ENCODE data around the gene KLC1.
"Not testable (repeated sequence)": the region's sequence is repeated elsewhere in the genome, so short reads cannot be mapped to it uniquely, and the experiment has no call there.

Gene KLC1

DNA sequence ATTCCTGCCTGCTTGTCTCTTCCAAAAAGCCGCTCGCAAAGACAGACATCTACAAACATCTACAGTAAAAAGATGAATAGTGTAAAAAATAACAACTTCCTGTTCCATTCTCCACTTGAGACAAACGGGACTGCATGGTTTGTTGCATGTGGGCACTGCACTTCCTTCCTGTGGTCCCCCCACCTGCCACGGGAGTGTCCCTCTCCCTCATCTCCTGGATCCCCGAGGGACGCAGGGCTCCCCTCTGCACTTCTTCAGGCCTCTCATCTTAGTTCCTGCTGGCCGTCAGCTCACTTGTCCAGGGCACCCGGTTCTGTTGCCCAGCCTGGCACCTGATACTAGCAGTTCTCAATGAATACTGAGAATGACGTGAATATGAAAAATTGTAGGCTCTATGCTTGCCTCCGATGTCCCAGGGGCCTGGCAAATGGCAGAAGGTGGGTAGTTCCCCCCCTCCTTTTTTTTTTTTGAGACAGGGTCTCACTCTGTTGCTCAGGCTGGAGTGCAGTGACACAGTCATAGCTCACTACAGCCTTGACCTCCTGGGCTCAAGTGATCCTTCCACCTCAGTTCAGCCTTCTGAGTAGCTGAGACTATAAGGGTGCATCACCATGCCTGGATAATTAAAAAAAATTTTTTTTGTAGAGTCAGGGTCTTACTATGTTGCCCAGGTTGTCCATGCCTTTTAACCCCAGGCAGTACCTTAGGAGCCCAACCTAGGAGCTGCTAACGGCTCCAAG lies 3.5 kb upstream of the KLC1 start:
- DNase-seq, result peak; percentile 50
- no peak for ATAC-seq

DNA sequence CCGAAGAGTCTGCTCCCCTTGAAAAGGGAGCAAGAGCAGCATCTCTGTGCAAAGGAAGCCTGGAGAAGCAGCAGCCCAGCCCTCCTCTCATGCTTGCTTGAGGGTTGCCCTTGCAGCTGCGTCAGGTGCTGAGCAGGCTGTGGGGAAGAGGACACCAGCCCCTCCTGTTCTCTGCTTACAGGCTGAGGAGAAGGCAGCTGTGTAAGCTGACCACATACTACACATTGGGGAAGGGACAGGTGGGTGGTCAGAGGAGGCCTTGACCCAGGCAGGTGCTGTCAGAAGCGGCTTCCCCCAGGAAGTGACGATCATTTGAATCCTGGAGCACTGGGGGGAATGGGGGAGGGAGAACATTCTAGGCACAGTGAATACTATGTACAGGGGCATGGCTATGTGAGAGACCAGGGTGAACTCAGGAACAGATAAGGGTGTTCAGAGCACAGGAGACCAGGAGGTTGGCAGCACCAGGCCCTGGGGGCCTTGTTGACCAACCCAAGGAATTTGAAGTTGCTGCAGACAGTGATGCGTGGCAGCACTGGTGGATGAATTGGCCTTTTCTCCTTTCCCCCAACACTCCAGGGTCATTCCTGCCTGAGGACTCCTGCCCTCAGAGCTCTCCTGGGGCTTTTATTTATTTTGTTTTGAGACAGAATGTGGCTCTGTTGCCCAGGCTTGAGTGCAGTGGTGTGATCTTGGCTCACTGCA lies 2.7 kb upstream of the KLC1 start:
- DNase-seq (no peak), ATAC-seq (no peak)

DNA sequence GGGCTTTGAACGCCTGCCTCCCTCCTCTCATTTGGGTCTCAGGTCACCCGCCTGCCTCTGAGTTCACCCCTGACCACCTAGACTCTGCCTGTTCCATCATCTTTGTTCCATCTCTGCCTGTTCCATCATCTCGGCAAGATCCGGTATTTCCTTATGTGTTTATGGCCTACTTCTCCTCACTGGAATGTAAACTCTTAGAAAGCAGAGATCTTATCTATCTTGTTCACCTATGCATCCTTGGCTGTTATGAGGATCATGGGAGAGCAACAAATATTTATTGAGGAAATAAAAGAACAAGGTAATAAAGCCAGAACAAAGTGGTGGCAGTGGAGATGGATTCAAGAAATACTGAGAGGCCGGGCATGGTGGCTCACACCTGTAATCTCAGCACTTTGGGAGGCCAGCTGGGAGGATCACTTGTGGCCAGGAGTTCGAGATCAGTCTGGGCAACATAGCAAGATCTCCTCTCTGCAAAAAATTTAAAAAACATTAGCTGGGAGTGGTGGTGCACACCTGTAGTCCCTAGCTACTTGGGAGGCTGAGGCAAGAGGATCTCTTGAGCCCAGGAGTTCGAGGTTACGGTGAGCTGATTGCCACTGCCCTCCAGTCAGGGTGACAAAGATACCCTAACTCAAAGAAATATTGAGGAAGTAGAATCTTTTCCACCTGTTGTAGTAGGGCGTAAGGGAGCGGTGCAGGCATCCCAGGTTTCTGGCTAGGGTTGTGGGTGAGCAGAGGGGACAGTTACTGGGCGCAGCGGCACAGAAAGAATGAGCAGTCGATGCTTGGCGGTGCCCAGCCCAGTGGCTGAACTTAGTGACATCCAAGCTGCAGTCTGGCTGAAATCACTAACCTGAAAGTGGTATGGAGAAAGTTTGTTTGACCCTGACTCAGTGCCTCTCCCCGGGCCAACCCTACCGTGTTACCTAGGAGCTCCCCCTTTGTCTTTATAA lies 1.7 kb upstream of the KLC1 start:
- ATAC-seq (no peak), DNase-seq (no peak)

- no peak for ATAC-seq
- peak; percentile 59 for DNase-seq
These were observed 759 bp upstream of the KLC1 start for GRCh38 chr14:103628221-103628683.

DNA sequence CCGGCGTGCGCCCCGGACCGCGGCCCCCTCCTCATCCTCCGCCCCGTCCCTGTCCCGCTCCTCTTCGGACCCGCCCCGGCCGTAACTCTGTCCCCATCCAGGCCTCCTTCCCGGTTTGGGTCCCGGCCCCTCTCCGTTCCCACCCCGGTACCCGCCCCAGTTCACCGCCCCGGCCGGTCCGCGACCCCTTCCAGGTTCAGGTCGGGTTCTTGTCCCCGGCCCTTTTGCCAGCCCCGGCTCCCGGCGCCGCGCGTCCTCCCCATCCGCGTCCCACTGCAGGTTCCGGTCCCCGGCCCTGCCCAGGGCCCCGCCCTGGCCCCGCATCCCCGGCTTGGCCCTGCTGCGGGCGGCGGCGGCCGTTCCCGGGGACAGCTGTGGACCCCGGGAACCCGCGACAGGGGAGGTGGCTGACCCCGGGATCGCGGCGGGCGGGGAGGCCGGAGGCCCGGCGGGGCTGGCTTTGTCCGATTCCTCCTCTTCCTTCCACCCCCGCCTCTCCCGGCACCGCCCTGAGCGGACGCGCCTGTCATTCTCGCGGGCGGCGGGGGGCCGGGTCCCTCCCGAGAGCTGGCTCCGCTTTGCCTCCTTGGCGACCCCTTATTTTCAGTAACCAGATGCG lies 601 bp downstream of the KLC1 start:
- DNase-seq, result peak; percentile 68
- ATAC-seq, result peak; percentile 58

- DNase-seq, result no peak
- no peak for ATAC-seq
These were observed 1.5 kb downstream of the KLC1 start for GRCh38 chr14:103630364-103631108.

DNA sequence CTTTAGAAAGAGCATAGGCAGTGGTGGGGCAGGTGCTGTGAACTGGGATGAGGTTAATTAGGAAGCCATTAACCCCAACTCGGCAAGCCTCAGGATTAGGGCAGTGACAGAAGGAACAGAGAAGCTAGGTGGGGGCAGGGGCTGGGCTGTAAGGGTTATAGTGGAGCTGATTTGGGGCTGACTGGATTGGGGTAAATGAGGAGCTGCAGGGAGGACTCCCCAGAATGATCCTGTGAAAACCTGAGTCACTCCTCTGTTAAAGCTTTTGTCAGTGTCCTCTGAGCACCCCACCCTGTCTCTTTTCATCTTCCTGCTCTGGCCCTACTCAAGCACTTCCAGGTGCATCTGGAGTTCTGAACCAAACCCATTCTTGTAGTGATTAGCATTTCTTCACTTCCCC lies 4.4 kb downstream of the KLC1 start:
- ATAC-seq, result no peak
- DNase-seq, result no peak

DNA sequence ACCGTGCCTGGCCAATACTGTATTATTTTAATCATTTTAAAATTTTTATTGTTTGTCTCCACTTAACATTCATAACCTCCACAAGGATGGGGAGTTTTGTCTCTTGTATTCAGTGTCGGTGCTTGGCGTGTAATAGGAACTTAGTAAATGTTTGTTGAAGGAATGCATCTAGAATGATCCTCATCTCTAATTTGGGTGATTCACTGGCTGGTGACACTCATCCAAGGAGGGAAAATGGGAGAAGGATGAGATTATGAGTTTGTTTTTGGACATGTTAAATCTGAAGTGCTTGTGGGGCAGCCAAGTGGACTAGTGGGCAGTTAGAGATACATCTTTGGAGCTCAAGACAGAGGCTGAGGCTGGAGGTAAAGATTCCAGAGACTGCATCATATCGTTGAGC lies 5.1 kb downstream of the KLC1 start:
- DNase-seq (no peak), ATAC-seq (no peak)

- DNase-seq (no peak), ATAC-seq (peak; percentile 40)
These were observed 9.6 kb downstream of the KLC1 start for GRCh38 chr14:103638594-103638993.

DNA sequence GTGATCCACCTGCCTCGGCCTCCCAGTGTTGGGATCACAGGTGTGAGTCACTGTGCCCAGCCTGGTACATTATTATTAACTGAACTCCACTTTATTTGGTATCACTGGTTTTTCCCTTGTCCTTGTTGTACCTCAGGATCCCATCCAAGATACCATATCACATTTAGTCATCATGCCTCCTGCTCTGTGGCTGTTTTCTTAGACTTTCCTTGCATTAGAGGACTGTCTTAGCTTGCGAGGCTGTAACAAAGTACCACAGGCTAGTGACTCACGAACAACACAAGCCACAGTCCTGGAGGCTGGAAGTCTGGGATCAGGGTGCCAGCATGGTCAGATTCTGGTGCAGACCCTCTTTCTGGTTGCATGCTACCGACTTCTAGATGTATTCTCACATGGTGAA lies 12.2 kb downstream of the KLC1 start:
- ATAC-seq, result no peak
- no peak for DNase-seq

DNA sequence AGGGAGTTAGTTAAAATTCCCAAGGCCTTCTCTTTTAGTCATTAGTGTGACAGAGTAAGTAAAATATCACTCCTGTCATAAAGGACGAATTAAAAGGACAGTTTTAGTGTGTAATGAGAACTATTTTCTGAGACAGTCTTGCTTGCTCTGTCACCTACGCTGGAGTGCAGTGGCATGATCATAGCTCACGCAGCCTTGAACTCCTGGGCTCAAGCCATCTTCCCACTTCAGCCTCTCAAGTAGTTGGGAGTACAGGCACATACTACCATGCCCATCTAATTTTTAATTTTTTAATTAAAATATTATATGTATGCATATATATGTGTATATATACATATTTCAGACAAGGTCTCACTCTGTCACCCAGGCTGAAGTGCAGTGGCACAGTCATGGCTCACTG lies 17.2 kb downstream of the KLC1 start:
- DNase-seq (no peak), ATAC-seq (no peak)

GRCh38 chr14:103649001-103649400 lies 20.0 kb downstream of the KLC1 start:
- no peak for DNase-seq
- no peak for ATAC-seq

DNA sequence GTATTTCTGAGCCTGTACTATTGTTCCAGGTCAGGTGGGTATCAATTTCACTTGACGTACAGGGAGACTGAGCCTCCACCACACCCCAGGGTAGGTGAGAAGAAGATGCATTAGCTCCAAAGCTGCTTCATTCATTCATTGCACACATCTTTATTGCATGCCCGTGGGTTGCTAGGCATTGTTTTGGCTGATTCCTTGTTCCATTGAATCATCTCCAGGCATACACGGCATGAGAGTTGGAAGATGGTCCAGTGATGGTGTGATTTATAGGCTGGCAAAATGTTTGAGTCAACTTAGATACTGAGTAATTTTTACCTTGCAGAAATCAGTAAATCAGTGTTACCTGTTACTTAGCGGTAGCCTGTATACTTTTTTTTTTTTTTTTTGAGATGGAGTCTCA lies 21.2 kb downstream of the KLC1 start:
- no peak for ATAC-seq
- no peak for DNase-seq

DNA sequence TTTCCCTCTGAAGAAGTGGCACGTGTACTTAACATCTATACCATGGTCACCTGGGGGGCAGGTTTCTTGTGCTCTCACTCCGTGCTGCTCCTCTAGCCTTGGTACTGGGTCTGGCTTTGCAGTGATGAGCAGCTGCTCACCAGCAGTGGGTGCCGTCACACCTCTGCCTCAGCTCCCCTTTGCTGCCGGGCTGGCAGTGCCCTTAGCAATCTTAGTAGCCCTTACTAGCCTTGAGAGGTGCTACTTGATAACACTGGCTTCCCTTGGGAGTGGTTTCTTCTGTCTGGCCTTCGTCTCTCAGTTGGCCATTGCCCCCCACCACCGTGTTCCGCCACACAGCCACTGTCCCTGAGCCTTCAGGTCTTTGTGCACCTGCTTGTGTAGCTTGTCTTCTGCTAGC lies 22.6 kb downstream of the KLC1 start:
- no peak for ATAC-seq
- DNase-seq, result no peak

- no peak for ATAC-seq
- DNase-seq, result no peak
These were observed 23.8 kb downstream of the KLC1 start for GRCh38 chr14:103652806-103653205.

GRCh38 chr14:103653336-103653735 lies 24.3 kb downstream of the KLC1 start:
- DNase-seq, ATAC-seq: not testable (repeated sequence)

DNA sequence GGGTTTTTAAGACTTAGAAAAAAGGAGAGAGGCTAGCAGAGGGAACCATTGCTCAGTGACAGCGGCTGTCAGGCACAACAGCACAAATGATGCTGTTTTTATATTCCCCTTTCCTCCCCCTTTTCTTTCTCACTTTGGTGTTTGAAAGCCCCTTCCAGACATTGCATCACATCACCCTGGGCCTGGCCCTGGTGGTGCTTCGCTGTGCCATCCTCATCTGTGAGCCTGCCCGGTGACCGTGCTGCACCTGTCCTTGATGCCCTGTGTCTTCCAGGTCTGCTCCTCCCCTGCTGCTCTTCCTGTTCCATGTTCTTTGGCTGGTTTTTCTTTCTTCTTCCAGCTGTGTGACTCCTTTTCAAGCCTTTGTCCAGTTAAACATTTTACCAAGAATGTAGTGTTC lies 24.8 kb downstream of the KLC1 start:
- DNase-seq, result no peak
- no peak for ATAC-seq

- DNase-seq (no peak), ATAC-seq (no peak)
These were observed 25.6 kb downstream of the KLC1 start for GRCh38 chr14:103654619-103655018.

DNA sequence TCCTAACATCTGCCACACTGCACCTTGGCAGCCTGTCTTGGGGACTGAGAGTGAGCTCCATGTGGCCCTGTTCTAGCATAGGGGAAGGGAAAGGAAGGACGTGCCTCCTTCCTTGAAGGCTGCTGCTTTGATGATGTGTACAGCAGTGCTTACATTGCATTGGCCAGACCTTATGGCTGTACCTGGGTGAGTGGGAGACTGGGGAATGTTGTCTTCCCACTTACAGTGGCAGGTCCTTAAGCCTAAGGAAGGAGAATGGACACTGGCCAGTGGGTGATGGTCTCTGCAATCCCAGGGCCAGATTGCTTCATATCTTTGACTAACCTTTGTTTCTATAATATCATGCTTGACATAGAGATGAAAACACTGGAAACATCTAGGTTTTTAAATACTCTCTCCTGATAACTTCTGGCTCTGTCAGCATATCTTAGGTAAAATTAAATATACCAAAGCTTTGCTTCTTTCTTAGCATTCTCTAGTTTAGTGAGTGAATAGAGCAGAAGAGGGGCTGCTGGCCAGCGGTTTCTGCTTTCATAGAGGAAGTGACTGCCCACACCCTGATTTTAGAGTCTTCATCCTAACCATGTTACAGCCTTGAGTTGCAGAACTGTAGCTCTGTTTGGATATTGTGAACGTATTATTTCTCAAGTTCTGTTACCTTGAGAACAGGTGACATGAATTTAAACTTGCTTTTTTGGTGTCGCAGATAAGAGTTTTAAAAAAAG lies 27.2 kb downstream of the KLC1 start:
- no peak for DNase-seq
- ATAC-seq, result no peak

DNA sequence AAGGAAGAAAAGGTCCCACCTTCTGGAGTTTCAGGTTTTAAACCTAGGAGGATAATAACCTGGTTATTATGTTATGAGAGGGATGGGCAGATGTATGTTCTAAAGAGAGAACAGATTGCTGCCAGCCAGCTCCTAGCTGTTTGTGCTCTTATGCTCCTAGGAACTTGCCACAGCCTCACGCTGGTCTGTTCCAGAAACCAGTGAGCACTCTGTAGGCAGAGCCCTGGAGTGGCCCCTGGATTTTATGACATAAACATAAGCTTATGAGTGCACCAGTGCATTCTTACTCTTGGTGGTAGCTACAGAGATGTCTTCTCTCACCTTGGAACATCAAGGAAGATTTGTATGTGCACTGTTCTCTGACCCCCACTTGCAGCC lies 27.7 kb downstream of the KLC1 start:
- DNase-seq (no peak), ATAC-seq (no peak)

GRCh38 chr14:103657471-103657870 lies 28.5 kb downstream of the KLC1 start:
- DNase-seq (no peak), ATAC-seq (no peak)
